Stimulated activated CD4-positive, alpha-beta T cell treated with anti-CD3 and anti-CD28 coated beads, TNF-alpha, amount 100 ng/mL, for 1 hour (primary cell): ENCODE results near the gene ALX1.

ENCODE experiments used
- DNase-seq, 3 donors: peaks; one replicate each; pipeline ENCODE4 v3.0.0-alpha.2; 2020; ENCODE audit warnings: low read depth in 3 of 3, low spot score in 1 of 3

The ALX1 gene

DNA sequence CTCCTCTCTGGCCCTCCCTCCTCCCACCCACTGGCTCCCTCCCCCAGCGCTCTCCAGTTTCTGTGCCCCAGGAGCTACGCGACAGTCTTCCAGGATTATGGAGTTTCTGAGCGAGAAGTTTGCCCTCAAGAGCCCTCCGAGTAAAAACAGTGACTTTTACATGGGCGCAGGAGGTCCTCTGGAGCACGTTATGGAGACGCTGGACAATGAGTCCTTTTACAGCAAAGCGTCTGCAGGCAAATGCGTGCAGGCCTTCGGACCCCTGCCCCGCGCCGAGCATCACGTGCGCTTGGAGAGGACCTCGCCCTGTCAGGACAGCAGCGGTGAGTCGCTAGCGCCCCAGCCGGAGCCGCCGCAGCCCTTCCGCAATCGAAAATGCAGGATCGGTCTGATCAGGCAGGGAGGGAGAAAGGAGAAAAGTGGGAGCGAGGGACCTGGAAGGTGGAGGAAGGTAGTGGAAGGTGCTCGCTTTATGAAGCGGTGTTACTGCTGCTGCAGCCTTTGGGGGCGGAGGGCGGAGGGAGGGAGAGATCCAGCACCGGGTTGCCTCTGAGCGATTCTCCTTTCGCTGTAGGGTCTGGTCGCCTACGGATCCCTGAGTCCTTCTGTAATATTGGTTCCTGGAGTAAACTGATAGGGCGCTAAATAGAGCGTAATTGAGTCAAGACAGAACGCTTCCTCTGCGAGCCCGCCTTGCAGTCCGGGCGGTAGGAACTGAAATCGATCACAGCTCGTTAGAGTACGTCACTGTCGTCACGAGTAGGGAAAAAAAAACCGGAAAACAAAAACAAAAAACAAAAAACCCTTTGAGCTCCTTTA is at the start of gene ALX1:
Gene ALX1 (plus strand): TSS at position 56 of the 819 bp plus-strand sequence. CDS start 42 bp downstream, at position 98.
- DNase-seq, result no peak

- no peak for DNase-seq
These were observed 42.7 kb upstream of the ALX1 start for GRCh38 chr12:85237327-85237726.

GRCh38 chr12:85244561-85244960 is 35.5 kb upstream of the ALX1 start:
- DNase-seq, result no peak

DNA sequence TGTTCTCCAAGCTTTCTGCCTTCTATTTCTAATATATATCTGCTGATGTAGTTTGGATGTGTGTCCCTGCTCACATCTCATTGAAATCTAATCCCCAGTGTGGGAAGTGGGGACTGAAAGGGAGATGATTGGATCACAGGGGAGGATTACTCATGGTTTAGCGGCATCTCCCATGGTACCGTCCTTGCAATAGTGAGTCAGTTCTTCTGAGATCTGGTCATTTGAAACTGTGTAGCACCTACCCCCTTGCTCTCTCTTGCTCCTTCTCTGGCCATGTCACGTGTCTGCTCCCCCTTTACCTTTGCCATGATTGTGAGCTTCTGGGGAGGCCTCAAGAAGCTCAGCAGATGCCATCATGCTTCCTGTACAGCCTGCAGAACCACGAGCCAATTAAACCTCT is 26.2 kb upstream of the ALX1 start:
- DNase-seq, result no peak

- no peak for DNase-seq
These were observed 22.3 kb upstream of the ALX1 start for GRCh38 chr12:85257671-85258070.

DNA sequence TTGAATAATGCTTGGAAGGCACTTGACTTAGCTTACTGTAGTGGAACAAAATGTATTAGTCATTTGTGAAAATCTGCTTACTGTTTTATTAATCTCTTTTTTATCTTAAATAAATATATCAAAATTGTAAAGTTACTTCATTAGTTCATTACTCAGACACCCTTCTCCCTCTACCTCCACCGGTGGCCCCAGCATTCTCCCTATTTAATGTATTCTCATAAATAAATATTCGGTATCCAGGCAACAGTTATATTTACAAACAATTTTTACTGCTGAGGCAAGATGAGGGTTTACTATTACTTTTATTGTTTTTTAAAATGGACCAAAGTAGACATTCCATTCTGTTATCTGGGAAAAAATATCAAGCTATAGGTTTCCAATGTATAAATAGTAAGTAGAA is 19.6 kb upstream of the ALX1 start:
- DNase-seq, result no peak

GRCh38 chr12:85260896-85261295 is 19.1 kb upstream of the ALX1 start:
- no peak for DNase-seq

- DNase-seq, result no peak
These were observed 13.7 kb upstream of the ALX1 start for GRCh38 chr12:85266356-85266755.

DNA sequence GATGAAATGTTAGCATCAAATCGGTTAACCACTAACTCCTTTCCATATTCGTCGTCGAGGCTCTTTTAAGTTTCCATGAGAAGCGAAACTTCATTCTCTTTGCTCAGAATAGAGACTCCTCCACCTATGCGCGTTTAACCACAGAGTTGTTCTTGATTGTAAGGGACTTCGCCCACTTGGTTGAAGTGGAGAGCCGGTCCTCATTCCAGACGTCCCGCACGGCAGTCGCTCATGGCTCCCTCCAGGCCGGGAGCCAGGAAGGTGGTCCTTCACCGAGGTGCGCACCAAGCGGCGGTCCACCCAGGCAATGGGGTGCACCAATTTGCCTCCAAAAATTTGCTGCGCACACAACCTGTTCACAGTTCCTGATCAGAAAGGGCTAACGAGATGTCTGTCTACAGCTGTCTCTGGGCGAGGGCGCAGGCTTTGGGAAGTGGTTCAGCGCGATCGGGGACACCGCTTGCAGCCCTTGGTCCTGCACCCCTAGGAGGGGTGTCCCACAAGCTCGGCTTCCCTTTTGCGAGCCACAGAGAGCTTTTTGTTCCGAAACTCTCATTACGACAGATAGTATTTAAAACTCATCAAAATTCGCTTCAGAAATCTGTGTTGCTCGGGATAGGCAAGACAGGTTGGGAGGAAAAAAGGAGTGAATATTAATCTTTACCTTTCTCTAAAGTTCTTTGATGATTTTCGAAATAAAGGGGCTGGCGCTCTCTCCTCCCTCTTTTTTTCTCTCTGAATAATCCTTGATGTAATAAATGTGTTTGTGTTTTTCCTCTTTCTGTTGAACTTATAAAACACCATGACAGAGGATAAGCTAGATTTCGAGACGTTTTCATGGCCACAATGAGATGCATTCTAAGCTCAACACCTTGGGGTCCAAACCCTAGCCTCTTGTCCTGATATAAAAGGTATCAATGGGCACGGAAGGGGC is 6.4 kb upstream of the ALX1 start:
- DNase-seq, result no peak

- DNase-seq, result no peak
These were observed 5.7 kb upstream of the ALX1 start for GRCh38 chr12:85274315-85274651.

GRCh38 chr12:85275374-85275773 is 4.6 kb upstream of the ALX1 start:
- no peak for DNase-seq

DNA sequence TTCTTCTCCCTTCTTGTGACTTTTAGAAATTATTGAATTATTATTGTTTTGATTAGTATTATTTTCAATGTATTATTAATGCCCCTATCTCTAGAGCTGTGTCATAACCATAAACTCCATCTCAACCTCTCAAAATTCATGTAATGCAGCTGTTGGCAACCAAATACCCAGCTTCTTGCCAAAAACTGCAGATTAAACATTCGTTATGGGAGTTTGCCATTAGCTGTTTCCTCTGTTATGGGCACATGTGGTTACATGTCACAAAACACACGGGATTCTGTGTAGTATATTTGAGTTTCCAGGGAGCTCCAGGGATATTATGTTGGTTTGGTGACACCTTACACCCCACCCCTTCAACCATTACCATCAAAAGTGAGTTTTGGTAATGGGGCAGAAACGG is 2.8 kb upstream of the ALX1 start:
- no peak for DNase-seq

- DNase-seq, result no peak
These were observed 2.0 kb upstream of the ALX1 start for GRCh38 chr12:85277900-85278597.

DNA sequence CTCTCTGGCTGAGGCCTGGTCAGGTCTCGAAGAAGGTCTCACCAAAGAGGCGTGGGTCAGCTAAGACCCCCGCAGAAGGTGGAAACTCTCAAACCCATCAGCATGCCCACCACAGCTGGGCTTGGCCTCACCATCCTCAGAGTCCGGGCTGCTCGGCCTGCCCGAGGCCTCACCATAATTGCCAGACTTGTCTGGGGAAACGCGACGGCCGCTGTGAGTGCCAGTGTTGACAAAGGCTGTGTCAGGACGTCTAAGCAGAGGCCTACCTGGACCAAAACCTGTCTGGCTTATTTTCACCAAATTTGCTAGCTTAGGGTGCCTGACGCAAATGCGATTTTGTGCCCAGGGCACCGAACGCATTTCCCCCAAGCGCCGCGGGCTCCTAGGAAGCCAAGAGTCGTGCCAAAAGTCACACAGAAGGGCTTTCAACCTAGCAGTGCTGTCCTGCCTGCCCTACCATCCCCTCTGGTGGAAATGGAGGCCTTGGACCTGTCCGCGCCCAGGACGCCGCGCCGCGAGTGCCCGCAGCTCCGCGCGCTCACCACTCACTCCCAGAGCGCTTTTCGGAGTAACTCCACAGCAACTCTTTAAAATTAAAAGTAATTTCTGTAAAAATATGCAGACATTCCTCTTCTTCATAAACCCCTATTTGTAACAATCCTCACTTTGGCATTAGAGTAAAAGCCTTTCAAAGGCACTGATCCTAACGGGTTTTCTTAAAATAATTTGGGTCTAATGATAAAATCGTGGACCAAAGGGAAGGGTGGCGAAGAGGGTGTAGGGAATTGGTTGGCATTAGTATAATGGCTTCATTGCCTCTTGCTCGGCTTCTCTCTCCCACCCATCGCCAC is 1.2 kb upstream of the ALX1 start:
- no peak for DNase-seq

DNA sequence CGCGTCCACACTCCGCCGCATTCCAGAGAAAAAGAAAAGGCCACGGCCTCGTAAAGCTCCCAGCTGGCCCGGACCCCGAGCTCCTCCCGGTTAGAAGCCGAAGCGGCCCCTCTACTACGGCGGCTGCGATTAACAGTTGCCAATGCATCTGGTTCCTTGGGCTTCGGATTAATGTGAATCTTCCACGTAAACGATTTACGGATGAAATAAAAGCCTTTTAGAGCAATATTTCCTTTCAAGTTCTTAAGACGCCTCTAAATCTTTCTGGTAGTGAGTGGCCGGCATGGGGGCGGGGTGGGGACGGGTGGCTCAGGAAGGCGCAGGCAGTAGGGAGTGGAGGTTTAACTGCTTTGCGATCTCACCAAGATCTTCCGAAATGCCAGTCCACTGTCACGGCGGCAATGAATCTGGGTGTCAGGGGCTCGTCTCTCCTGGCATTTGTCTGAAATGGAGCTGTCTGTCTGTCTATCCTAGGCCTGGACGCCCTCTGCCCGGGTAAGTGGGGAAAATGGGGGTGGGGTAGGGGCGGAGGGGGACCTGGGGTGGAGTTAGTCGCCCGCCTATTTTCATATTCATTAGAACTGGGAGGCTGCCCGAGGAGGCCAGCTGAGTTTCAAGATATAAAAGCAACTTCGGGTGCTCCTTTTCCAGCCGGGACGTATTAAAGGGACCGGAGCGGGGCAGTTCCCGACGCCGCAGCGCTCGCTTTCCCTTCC is 413 bp upstream of the ALX1 start:
- DNase-seq, result no peak

GRCh38 chr12:85280984-85281630 is 1.1 kb downstream of the ALX1 start:
- no peak for DNase-seq

DNA sequence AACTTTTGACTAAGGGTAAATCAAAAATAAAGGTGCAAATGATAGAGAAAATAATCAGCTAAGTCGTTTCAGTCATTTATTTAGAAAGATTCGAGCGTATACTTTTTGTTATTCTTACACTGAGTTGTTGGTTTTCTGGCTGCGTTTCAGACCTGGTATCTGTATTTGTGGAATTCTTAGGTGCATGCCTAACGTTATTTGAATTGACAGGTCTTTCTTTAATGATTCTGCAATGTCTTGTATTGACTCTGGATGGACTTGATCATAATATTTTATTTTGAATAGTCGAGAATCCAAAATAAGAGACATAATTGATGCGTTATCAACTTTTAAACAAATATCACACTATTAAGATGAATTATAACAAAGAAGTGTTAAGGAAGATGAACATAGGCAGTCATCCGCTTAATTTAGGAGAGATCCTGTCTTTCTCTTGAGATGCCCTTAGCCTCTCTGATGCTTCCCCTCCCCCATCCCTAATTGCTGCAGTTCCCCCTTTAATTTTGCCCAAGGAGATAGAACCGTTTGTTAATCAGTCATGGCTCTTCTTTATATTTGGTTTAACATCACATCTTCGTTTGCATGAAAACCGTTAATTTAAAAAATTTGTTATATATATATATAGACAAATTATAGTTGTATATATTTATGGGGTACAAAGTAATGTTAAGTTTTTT is 1.8 kb downstream of the ALX1 start:
- no peak for DNase-seq

- DNase-seq, result no peak
These were observed 3.5 kb downstream of the ALX1 start for GRCh38 chr12:85283560-85283959.

- no peak for DNase-seq
These were observed 16.3 kb downstream of the ALX1 start for GRCh38 chr12:85296362-85296761.
